ENCODE results near the gene ATP9B. TPM values are rescaled to one million over a fixed set of nuclear protein-coding genes. Genes with fewer than 3 reads are reported as not detected.

The ATP9B gene
- polyA plus RNA-seq, 1 of the 3 experiments (the other 2 are of a cell fraction) = 11.2 TPM

DNA sequence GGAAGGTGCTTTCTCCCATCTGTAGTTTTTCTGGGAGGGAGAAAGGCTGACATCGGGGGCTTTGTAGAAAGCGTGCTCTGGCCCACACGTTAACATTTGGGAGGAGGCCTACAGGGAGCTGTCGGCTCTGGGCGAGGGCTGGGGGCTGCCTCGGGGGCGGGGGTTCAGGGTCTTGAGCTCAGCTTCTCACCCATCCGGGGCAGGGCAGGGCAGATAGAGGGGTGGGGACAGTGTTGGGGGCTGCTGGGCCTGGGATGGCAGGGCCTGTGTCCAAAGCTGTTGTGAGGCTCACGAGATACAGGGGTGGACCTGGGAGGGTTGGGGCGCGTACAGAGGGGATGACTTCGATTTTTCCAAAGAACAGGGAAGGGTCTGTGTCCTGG is 353.6 kb downstream of the ATP9B start:
- Histone ChIP-seq H3K9me2 (no peaks in the 10 kb centered on the region), H3K27ac (ENCODE audit: low read depth in 2 of 2, low read length in 1 of 2) (no peak overlapping the region), H2AFZ (ENCODE audit: low read depth) (no peak overlapping the region), H4K20me1 (ENCODE audit: insufficient read depth) (0 out of 2 replicates have a peak, but pooled peaks cover 4% of the 10 kb centered on the region), H3K4me3 (ENCODE audit: low read depth in 2 of 2, low read length in 1 of 2) (no peak overlapping the region), H3K4me1 (ENCODE audit: control insufficient read depth in 1 of 2, insufficient read depth in 2 of 2, low read depth in 1 of 2, low read length in 1 of 2) (no peaks in the 10 kb centered on the region), H3K9ac (no peak overlapping the region), H3K4me2 (no peak overlapping the region), H3K79me2 (ENCODE audit: insufficient read depth) (no peaks in the 10 kb centered on the region), H3K36me3 (replicated peaks in 1 of 2; ENCODE audit: control insufficient read depth in 1 of 2, insufficient read depth in 2 of 2, low read length in 1 of 2) (no peaks in the 10 kb centered on the region), H3K9me3 (no peaks in the 10 kb centered on the region), H3F3A (replicated peaks; ENCODE audit: insufficient read depth) (peaks cover 3% of the 10 kb centered on the region), H3K27me3 (ENCODE audit: insufficient read depth) (peaks cover 94% of the 10 kb centered on the region)
- no peak for DNase-seq
- TF ChIP-seq RXRA (IDR thresholded peaks at IDR 0.05; ENCODE audit: borderline replicate concordance, low read depth) (no peak), NFIC (IDR thresholded peaks at IDR 0.05; ENCODE audit: borderline replicate concordance) (no peak), CHD2 (IDR thresholded peaks at IDR 0.05; ENCODE audit: low read length, partially characterized antibody) (no peak), MAX (IDR thresholded peaks at IDR 0.05; ENCODE audit: low read depth) (no peak), ELF1 (IDR thresholded peaks at IDR 0.05) (no peak), CTCF (IDR thresholded peaks at IDR 0.05) (no peak), TCF12 (IDR thresholded peaks at IDR 0.05) (no peak), EP300 (IDR thresholded peaks at IDR 0.05; ENCODE audit: borderline replicate concordance in 1 of 2, low read depth in 1 of 2, low read length in 1 of 2) (no peak), FOXM1 (IDR thresholded peaks at IDR 0.05; ENCODE audit: low read depth) (no peak), GABPA (IDR thresholded peaks at IDR 0.05; ENCODE audit: low read depth) (no peak)
- TF ChIP-seq, protein P1, sequence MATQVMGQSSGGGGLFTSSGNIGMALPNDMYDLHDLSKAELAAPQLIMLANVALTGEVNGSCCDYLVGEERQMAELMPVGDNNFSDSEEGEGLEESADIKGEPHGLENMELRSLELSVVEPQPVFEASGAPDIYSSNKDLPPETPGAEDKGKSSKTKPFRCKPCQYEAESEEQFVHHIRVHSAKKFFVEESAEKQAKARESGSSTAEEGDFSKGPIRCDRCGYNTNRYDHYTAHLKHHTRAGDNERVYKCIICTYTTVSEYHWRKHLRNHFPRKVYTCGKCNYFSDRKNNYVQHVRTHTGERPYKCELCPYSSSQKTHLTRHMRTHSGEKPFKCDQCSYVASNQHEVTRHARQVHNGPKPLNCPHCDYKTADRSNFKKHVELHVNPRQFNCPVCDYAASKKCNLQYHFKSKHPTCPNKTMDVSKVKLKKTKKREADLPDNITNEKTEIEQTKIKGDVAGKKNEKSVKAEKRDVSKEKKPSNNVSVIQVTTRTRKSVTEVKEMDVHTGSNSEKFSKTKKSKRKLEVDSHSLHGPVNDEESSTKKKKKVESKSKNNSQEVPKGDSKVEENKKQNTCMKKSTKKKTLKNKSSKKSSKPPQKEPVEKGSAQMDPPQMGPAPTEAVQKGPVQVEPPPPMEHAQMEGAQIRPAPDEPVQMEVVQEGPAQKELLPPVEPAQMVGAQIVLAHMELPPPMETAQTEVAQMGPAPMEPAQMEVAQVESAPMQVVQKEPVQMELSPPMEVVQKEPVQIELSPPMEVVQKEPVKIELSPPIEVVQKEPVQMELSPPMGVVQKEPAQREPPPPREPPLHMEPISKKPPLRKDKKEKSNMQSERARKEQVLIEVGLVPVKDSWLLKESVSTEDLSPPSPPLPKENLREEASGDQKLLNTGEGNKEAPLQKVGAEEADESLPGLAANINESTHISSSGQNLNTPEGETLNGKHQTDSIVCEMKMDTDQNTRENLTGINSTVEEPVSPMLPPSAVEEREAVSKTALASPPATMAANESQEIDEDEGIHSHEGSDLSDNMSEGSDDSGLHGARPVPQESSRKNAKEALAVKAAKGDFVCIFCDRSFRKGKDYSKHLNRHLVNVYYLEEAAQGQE (IDR thresholded peaks at IDR 0.05; ENCODE audit: low read depth, low read length) = no peak
- 18% methylated on average over 7 of the region's 12 CpGs for WGBS (ENCODE audit: low lambda C conversion rate)
- CTCF ChIA-PET = no interaction called here
- POLR2A ChIA-PET = no interaction called here

GRCh38 chr18:79423211-79424007 is 354.2 kb downstream of the ATP9B start:
- Histone ChIP-seq H3K9ac (no peak overlapping the region), H3K4me3 (ENCODE audit: low read depth in 2 of 2, low read length in 1 of 2) (no peak overlapping the region), H4K20me1 (ENCODE audit: insufficient read depth) (0 out of 2 replicates have a peak, but pooled peaks cover 4% of the 10 kb centered on the region), H3K9me3 (no peaks in the 10 kb centered on the region), H3K36me3 (replicated peaks in 1 of 2; ENCODE audit: control insufficient read depth in 1 of 2, insufficient read depth in 2 of 2, low read length in 1 of 2) (no peaks in the 10 kb centered on the region), H3K27me3 (ENCODE audit: insufficient read depth) (peaks cover 94% of the 10 kb centered on the region), H3K9me2 (no peaks in the 10 kb centered on the region), H3K4me1 (ENCODE audit: control insufficient read depth in 1 of 2, insufficient read depth in 2 of 2, low read depth in 1 of 2, low read length in 1 of 2) (no peaks in the 10 kb centered on the region), H3F3A (replicated peaks; ENCODE audit: insufficient read depth) (peaks cover 3% of the 10 kb centered on the region), H3K27ac (ENCODE audit: low read depth in 2 of 2, low read length in 1 of 2) (no peak overlapping the region), H3K4me2 (no peak overlapping the region), H2AFZ (ENCODE audit: low read depth) (no peak overlapping the region), H3K79me2 (ENCODE audit: insufficient read depth) (no peaks in the 10 kb centered on the region)
- POLR2A ChIA-PET = no interaction called here
- 62% methylated on average over 11 of the region's 26 CpGs for WGBS (ENCODE audit: low lambda C conversion rate)
- DNase-seq = no peak
- CTCF ChIA-PET = no interaction called here
- TF ChIP-seq, protein P2, sequence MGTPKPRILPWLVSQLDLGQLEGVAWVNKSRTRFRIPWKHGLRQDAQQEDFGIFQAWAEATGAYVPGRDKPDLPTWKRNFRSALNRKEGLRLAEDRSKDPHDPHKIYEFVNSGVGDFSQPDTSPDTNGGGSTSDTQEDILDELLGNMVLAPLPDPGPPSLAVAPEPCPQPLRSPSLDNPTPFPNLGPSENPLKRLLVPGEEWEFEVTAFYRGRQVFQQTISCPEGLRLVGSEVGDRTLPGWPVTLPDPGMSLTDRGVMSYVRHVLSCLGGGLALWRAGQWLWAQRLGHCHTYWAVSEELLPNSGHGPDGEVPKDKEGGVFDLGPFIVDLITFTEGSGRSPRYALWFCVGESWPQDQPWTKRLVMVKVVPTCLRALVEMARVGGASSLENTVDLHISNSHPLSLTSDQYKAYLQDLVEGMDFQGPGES (IDR thresholded peaks at IDR 0.05; ENCODE audit: low read depth, low read length) = no peak
- TF ChIP-seq MEF2A (IDR thresholded peaks at IDR 0.05; ENCODE audit: borderline replicate concordance, low read depth) (no peak), EZH2phosphoT487 (IDR thresholded peaks at IDR 0.05; ENCODE audit: borderline replicate concordance, low read depth) (no peak), JUND (IDR thresholded peaks at IDR 0.05) (no peak), NFIC (IDR thresholded peaks at IDR 0.05; ENCODE audit: borderline replicate concordance) (no peak), CHD2 (IDR thresholded peaks at IDR 0.05; ENCODE audit: low read length, partially characterized antibody) (no peak), TAF1 (IDR thresholded peaks at IDR 0.05; ENCODE audit: borderline replicate concordance, low read depth, low read length) (no peak), TCF12 (IDR thresholded peaks at IDR 0.05) (no peak), RCOR1 (IDR thresholded peaks at IDR 0.05; ENCODE audit: low read length) (no peak), SMC3 (IDR thresholded peaks at IDR 0.05; ENCODE audit: low read depth, low read length) (no peak), FOXM1 (IDR thresholded peaks at IDR 0.05; ENCODE audit: low read depth) (no peak), MXI1 (IDR thresholded peaks at IDR 0.05; ENCODE audit: low read depth, low read length) (no peak), USF1 (IDR thresholded peaks at IDR 0.05; ENCODE audit: borderline replicate concordance, low read depth) (no peak)
